ENCODE data around the gene ADAMTS12.

DNA sequence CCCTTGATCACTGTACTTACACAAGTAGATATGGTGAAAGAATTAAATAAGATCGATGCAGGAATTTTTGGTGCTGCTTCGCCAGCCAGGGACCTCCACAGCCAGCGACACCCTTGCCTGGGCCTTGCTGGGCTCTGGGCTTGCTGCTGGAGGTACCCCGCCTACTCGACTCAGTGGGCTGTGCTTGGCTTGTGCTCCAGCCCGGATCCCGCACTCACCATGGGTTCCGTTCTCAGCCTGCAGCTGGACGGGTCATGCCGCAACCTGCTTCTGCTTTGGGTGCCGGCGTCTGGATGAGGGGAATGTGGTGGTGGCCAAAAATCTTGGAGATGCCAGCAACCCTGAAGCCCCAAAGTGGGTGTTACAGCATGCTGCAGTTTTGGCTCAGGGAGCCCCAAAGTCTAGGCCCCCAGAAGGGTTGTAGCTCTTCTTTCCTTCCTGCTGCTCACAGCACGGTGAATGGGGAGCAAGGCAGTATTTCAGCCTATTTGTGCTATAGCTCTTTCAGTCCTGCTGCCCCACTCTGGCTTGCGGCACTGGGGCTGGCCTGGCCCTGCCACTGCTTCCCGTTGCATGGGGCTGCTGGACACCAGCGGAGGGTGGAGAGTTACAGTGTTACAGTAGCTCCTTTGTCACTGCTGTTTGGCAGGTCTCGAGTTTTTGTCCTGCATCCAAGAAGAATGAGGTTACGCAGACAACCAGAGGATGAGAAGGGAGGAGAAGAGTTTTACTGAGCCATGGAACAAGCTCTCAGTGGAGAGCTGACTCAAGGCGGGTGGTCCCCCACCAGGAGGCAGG is 403.0 kb downstream of the ADAMTS12 start:
- TF ChIP-seq, protein P1, sequence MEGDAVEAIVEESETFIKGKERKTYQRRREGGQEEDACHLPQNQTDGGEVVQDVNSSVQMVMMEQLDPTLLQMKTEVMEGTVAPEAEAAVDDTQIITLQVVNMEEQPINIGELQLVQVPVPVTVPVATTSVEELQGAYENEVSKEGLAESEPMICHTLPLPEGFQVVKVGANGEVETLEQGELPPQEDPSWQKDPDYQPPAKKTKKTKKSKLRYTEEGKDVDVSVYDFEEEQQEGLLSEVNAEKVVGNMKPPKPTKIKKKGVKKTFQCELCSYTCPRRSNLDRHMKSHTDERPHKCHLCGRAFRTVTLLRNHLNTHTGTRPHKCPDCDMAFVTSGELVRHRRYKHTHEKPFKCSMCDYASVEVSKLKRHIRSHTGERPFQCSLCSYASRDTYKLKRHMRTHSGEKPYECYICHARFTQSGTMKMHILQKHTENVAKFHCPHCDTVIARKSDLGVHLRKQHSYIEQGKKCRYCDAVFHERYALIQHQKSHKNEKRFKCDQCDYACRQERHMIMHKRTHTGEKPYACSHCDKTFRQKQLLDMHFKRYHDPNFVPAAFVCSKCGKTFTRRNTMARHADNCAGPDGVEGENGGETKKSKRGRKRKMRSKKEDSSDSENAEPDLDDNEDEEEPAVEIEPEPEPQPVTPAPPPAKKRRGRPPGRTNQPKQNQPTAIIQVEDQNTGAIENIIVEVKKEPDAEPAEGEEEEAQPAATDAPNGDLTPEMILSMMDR (IDR thresholded peaks at IDR 0.05; ENCODE audit: poor library complexity, severe bottlenecking) = no peak
- TF ChIP-seq POLR2AphosphoS5 (IDR thresholded peaks at IDR 0.05) (no peak), RAD21 (conservative IDR thresholded peaks at IDR 0.05) (no peak), EZH2 (IDR thresholded peaks at IDR 0.05; ENCODE audit: borderline replicate concordance, insufficient read depth, low read length, poor library complexity, severe bottlenecking) (no peak), EP300 (conservative IDR thresholded peaks at IDR 0.05; ENCODE audit: poor library complexity, severe bottlenecking) (no peak)
- TF ChIP-seq, protein P2, sequence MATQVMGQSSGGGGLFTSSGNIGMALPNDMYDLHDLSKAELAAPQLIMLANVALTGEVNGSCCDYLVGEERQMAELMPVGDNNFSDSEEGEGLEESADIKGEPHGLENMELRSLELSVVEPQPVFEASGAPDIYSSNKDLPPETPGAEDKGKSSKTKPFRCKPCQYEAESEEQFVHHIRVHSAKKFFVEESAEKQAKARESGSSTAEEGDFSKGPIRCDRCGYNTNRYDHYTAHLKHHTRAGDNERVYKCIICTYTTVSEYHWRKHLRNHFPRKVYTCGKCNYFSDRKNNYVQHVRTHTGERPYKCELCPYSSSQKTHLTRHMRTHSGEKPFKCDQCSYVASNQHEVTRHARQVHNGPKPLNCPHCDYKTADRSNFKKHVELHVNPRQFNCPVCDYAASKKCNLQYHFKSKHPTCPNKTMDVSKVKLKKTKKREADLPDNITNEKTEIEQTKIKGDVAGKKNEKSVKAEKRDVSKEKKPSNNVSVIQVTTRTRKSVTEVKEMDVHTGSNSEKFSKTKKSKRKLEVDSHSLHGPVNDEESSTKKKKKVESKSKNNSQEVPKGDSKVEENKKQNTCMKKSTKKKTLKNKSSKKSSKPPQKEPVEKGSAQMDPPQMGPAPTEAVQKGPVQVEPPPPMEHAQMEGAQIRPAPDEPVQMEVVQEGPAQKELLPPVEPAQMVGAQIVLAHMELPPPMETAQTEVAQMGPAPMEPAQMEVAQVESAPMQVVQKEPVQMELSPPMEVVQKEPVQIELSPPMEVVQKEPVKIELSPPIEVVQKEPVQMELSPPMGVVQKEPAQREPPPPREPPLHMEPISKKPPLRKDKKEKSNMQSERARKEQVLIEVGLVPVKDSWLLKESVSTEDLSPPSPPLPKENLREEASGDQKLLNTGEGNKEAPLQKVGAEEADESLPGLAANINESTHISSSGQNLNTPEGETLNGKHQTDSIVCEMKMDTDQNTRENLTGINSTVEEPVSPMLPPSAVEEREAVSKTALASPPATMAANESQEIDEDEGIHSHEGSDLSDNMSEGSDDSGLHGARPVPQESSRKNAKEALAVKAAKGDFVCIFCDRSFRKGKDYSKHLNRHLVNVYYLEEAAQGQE (IDR thresholded peaks at IDR 0.05; ENCODE audit: borderline replicate concordance) = no peak

Measured in neural cell (in vitro differentiated cells).